ENCODE data around the gene DNM3. TPM values are rescaled to one million over a fixed set of nuclear protein-coding genes. Genes with fewer than 3 reads are reported as not detected.

Gene DNM3
- total and polyA plus RNA-seq, 2 of the 8 experiments (the other 6 are each of a cell fraction or from before 2014, with no cell fraction given) = 2.0 to 8.5 TPM

DNA sequence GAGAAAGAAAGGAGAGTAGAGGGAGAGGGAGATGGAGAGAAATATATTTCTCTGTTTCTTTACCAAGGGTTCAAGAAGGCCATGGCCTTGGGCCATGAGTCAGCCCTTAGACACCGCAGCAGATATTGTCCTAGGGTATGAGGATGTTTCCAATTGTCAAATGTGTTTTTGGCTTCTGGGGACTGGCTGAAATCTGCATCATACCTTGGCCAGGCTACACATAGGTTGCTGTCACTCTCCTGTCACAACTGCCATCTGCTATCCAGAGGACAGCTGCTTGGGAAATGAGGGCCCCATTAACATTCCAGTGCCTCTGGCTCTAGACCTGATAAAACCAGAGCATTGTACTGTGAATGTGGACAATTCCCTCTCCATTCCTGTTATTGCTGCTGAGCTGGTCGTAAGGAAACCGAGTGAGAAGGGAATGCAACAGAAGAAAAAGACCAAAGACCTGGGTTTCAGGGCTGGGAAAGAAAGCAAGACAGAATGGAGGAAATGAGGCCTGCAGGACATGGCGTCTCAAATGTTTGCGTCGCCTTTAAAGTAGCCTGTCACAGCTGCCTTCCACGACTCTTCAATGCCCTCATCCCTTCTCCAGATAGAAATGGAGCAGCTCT lies 611.3 kb downstream of the DNM3 start (continued):
- no peak for TF ChIP-seq CHD7 (IDR thresholded peaks at IDR 0.05; ENCODE audit: insufficient replicate concordance, low read length)
- no peak for TF ChIP-seq RAD21 (IDR thresholded peaks at IDR 0.05 in 1 of 2, conservative IDR thresholded peaks at IDR 0.05 in 1 of 2; ENCODE audit: low read depth in 2 of 2, low read length in 2 of 2)
- TF ChIP-seq POU5F1 (IDR thresholded peaks at IDR 0.05; ENCODE audit: low read depth, low read length) = no peak
- TF ChIP-seq CBX8 (IDR thresholded peaks at IDR 0.05; ENCODE audit: borderline replicate concordance, low read depth, low read length) = no peak
- TF ChIP-seq SUZ12 (IDR thresholded peaks at IDR 0.05; ENCODE audit: low read length) = no peak
- TF ChIP-seq CBX5 (IDR thresholded peaks at IDR 0.05; ENCODE audit: low read depth, low read length) = no peak
- no peak for TF ChIP-seq GTF2F1 (IDR thresholded peaks at IDR 0.05; ENCODE audit: borderline replicate concordance, low read depth, low read length)
- TF ChIP-seq TAF7 (optimal IDR thresholded peaks at IDR 0.05; ENCODE audit: borderline replicate concordance, low read depth, low read length) = no peak
- no peak for TF ChIP-seq CEBPB (IDR thresholded peaks at IDR 0.05; ENCODE audit: low read depth, low read length)
- TF ChIP-seq RBBP5 (IDR thresholded peaks at IDR 0.05; ENCODE audit: borderline replicate concordance, low read depth, low read length) = no peak
- no peak for TF ChIP-seq ASH2L (IDR thresholded peaks at IDR 0.05; ENCODE audit: low read length)

Data from H1 (cell line).